AG10803 (cell line): Measurements from ENCODE around the gene TRO.

Experiments used
- DNase-seq: peaks from one replicate; pipeline ENCODE4 v3.0.0; 2010; ENCODE audit warnings: low read depth
- H3K4me3 ChIP-seq: 2 replicates; pipeline ENCODE4 v1.5.1; 2011; ENCODE audit warnings: mild to moderate bottlenecking, low read length, control low read depth
- TF ChIP-seq, protein P1 (sequence below): conservative IDR thresholded peaks from 2 replicates; pipeline ENCODE4 v1.5.1; 2011; ENCODE audit warnings: mild to moderate bottlenecking, low read length, control low read depth, inconsistent platforms

Gene TRO

DNA sequence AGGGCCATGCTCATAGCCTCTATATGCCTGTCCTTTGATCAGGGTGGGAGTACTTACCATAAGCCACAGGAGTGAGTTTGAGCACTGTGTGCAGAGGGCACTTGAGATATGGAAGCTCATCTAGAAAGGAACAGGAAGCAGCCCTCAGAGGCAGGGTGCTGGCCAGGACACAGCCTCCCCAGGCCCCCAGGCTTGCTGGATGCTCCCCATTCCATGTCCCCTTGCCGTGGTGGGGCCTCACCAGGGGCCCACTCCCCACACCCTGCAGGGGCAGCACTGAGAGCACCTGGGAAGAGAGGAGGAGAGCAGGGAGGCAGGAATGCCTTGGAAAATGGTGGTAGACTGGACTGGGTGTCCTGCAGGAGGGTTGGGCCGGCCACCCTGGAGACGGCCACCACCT lies 14.3 kb downstream of the TRO start:
- H3K4me3 ChIP-seq, result no peak overlapping the region
- TF ChIP-seq, protein P1, sequence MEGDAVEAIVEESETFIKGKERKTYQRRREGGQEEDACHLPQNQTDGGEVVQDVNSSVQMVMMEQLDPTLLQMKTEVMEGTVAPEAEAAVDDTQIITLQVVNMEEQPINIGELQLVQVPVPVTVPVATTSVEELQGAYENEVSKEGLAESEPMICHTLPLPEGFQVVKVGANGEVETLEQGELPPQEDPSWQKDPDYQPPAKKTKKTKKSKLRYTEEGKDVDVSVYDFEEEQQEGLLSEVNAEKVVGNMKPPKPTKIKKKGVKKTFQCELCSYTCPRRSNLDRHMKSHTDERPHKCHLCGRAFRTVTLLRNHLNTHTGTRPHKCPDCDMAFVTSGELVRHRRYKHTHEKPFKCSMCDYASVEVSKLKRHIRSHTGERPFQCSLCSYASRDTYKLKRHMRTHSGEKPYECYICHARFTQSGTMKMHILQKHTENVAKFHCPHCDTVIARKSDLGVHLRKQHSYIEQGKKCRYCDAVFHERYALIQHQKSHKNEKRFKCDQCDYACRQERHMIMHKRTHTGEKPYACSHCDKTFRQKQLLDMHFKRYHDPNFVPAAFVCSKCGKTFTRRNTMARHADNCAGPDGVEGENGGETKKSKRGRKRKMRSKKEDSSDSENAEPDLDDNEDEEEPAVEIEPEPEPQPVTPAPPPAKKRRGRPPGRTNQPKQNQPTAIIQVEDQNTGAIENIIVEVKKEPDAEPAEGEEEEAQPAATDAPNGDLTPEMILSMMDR, result no peak

GRCh38 chrX:54935306-54935705 lies 14.7 kb downstream of the TRO start:
- TF ChIP-seq, protein P1, result no peak
- H3K4me3 ChIP-seq, result no peak overlapping the region
- no peak for DNase-seq

More for the DNA sequence above, 14.3 kb downstream of the TRO start:
- no peak for DNase-seq

- DNase-seq, result no peak
- no peak overlapping the region for H3K4me3 ChIP-seq
- TF ChIP-seq, protein P1, result no peak
Observed at GRCh38 chrX:54937416-54937815, 16.8 kb downstream of the TRO start.

GRCh38 chrX:54944816-54945215 lies 24.2 kb downstream of the TRO start:
- TF ChIP-seq, protein P1, result no peak
- no peak for DNase-seq
- H3K4me3 ChIP-seq, result no peak overlapping the region

GRCh38 chrX:54945224-54945623 lies 24.6 kb downstream of the TRO start:
- H3K4me3 ChIP-seq, result no peak overlapping the region
- TF ChIP-seq, protein P1, result no peak
- DNase-seq, result no peak

- DNase-seq, result no peak
- no peak overlapping the region for H3K4me3 ChIP-seq
- TF ChIP-seq, protein P1, result no peak
Observed at GRCh38 chrX:54950730-54951375, 30.2 kb downstream of the TRO start.

GRCh38 chrX:54961750-54962149 lies 41.1 kb downstream of the TRO start:
- no peak overlapping the region for H3K4me3 ChIP-seq
- DNase-seq, result no peak
- TF ChIP-seq, protein P1, result no peak
